Neural crest cell (in vitro differentiated cells): ENCODE results near the gene COX7C. TPM values are rescaled to one million over a fixed set of nuclear protein-coding genes. Genes with fewer than 3 reads are reported as not detected.

Experiments
- DNase-seq: peaks from one replicate; pipeline ENCODE4 v3.0.0; 2021; ENCODE audit warnings: low read depth, mixed read lengths, low spot score
- H3K27ac Mint-ChIP-seq: one replicate; pipeline ENCODE4 v1.8.0; 2021; ENCODE audit warnings: mild to moderate bottlenecking, mixed read lengths; ENCODE audit not compliant: unreplicated experiment
- H3K27me3 Mint-ChIP-seq: 2 replicates; pipeline ENCODE4 v1.8.0; 2021; ENCODE audit warnings: low read depth, mild to moderate bottlenecking, mixed read lengths
- H3K36me3 Mint-ChIP-seq: 2 replicates; pipeline ENCODE4 v1.8.0; 2021; ENCODE audit warnings: low read depth, mild to moderate bottlenecking, mixed read lengths
- H3K4me1 Mint-ChIP-seq: 2 replicates; pipeline ENCODE4 v1.8.0; 2021; ENCODE audit warnings: mixed read lengths
- H3K4me3 Mint-ChIP-seq: one replicate; pipeline ENCODE4 v1.8.0; 2021; ENCODE audit warnings: mild to moderate bottlenecking, mixed read lengths
- H3K9me3 Mint-ChIP-seq: 2 replicates; pipeline ENCODE4 v1.8.0; 2021; ENCODE audit warnings: mixed read lengths
- total RNA-seq: library from RNA; stranded (reverse); gene quantifications from 2 replicates; pipeline ENCODE4 v1.2.1, GENCODE V29; 2021
- TF ChIP-seq, protein P1 (sequence below): fragments of 200-600 bp; sonication (generic); conservative IDR thresholded peaks from 2 replicates; pipeline ENCODE4 v1.5.0; 2021; ENCODE audit warnings: antibody characterized with exemption, mild to moderate bottlenecking

Gene COX7C
- total RNA-seq, 1 donor from 2014 or later: 515 TPM

DNA sequence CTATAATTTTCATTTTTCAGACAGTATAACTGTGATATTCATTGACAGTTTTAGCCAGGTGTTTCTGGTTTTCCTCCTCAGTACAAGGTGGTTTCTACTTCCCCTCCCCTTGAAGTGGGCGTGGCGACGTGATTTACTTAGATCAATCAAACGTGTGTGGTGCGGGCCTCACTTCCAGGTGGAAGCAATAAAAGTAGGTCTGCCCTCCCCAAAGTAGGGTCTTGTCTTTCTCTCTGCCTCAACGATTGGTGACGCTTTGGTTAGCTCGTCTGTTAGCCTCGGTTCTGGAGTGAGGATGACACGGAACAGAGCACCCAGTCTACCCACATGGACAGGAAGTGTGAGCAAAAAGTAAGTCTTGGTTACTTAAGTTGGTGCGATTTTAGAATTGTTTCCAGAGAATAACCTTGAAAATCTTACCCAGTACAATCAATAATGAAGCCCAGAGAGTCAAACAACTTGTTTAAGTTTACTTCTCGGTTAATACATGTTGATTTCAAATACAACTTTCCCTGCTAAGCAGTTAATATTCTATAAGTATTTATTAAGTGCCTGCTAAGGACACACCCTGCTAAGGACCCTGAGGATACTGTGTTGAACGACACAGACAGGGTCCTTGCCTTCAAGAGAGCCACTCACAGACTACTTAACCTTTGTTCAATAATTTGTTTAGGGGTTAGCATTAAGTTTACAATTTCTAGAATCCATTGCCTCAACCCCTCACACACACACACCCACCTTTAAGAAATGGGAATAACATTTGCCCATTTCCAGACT, 48.4 kb downstream of the COX7C start:
- H3K4me1 Mint-ChIP-seq: no peaks in the 10 kb centered on the region
- H3K36me3 Mint-ChIP-seq: no peaks in the 10 kb centered on the region
- no peak overlapping the region for H3K27ac Mint-ChIP-seq
- H3K9me3 Mint-ChIP-seq: peaks cover 4% of the 10 kb centered on the region
- H3K4me3 Mint-ChIP-seq: no peak overlapping the region
- H3K27me3 Mint-ChIP-seq: no peaks in the 10 kb centered on the region
- DNase-seq: no peak
- TF ChIP-seq, protein P1, sequence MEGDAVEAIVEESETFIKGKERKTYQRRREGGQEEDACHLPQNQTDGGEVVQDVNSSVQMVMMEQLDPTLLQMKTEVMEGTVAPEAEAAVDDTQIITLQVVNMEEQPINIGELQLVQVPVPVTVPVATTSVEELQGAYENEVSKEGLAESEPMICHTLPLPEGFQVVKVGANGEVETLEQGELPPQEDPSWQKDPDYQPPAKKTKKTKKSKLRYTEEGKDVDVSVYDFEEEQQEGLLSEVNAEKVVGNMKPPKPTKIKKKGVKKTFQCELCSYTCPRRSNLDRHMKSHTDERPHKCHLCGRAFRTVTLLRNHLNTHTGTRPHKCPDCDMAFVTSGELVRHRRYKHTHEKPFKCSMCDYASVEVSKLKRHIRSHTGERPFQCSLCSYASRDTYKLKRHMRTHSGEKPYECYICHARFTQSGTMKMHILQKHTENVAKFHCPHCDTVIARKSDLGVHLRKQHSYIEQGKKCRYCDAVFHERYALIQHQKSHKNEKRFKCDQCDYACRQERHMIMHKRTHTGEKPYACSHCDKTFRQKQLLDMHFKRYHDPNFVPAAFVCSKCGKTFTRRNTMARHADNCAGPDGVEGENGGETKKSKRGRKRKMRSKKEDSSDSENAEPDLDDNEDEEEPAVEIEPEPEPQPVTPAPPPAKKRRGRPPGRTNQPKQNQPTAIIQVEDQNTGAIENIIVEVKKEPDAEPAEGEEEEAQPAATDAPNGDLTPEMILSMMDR: no peak

DNA sequence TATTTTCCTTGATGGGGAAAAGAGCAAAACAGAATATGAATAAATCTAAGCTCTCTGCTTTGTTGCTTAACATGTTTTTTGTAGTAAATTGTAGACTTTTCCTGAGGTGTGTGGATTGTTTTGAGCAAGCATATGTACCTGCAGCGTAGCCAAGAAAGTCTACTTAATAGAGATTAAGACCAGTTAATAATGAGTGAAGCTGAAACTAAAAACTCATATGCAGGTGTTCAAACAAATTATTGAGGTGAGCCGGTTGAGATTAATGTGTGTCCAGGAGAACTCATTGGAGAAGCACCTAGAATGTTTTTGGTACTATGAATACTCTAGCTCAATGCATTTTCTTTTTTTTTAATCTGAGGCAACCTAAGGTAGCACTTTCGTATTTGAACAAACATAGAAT, 49.2 kb downstream of the COX7C start:
- TF ChIP-seq, protein P1: no peak
- no peaks in the 10 kb centered on the region for H3K4me1 Mint-ChIP-seq
- no peaks in the 10 kb centered on the region for H3K27me3 Mint-ChIP-seq

More for the DNA sequence above, 49.2 kb downstream of the COX7C start:
- Mint-ChIP-seq H3K9me3 (peaks cover 4% of the 10 kb centered on the region), H3K36me3 (no peaks in the 10 kb centered on the region), H3K27ac (no peak overlapping the region), H3K4me3 (no peak overlapping the region)
- no peak for DNase-seq
